OCI-LY7 (cell line): Measurements from ENCODE around the gene SLC22A4. TPM values are rescaled to one million over a fixed set of nuclear protein-coding genes. Genes with fewer than 3 reads are reported as not detected.

ENCODE experiments used
- BruUV-seq: library from RNA; stranded (reverse); fragments of 400-500 nt; replicated peaks from 2 replicates; lab custom pipeline; 2021; lab: Mats Ljungman, UMichigan
- CTCF ChIA-PET: fragments of 300-600 bp; sonication (Branson Sonifier 250); formaldehyde crosslinking; loops from one replicate; lab custom pipeline; 2022; ENCODE audit warnings: antibody characterized with exemption; ENCODE audit not compliant: unreplicated experiment; lab: Charles Lee
- POLR2A ChIA-PET: fragments of 300-600 bp; sonication (Branson Sonifier 250); formaldehyde crosslinking; loops from one replicate; lab custom pipeline; 2022; ENCODE audit warnings: antibody characterized with exemption; lab: Charles Lee
- DNase-seq: peaks from one replicate; pipeline ENCODE4 v3.0.0-alpha.2; 2015; ENCODE audit warnings: low spot score
- H2AFZ ChIP-seq: fragments of 200-600 bp; sonication (generic), shearing (Covaris generic); 2 replicates; pipeline ENCODE4 v1.6.1; 2014; ENCODE audit warnings: mild to moderate bottlenecking, antibody characterized with exemption, low read length, moderate library complexity
- H3K27ac ChIP-seq: fragments of 200-600 bp; sonication (generic); 2 replicates; pipeline ENCODE4 v1.5.1; 2014; ENCODE audit warnings: mixed run types, low read depth, mild to moderate bottlenecking, moderate library complexity, low read length, inconsistent platforms; ENCODE audit not compliant: poor library complexity, severe bottlenecking
- H3K36me3 ChIP-seq: fragments of 200-600 bp; sonication (generic); 2 replicates; pipeline ENCODE4 v1.6.1; 2014; ENCODE audit warnings: mild to moderate bottlenecking, antibody characterized with exemption, low read length, moderate library complexity, mixed read lengths; ENCODE audit not compliant: insufficient read depth
- H3K4me1 ChIP-seq: fragments of 200-600 bp; sonication (generic); 2 replicates; pipeline ENCODE4 v1.5.1; 2014; ENCODE audit warnings: mild to moderate bottlenecking, low read length; ENCODE audit not compliant: insufficient read depth, poor library complexity, severe bottlenecking
- H3K4me2 ChIP-seq: fragments of 200-600 bp; sonication (generic); 2 replicates; pipeline ENCODE4 v1.6.1; 2014; ENCODE audit warnings: mild to moderate bottlenecking, low read length
- H3K4me3 ChIP-seq: fragments of 200-600 bp; sonication (generic); 2 replicates; pipeline ENCODE4 v1.5.1; 2014; ENCODE audit warnings: mild to moderate bottlenecking, low read depth, low read length; ENCODE audit not compliant: poor library complexity, severe bottlenecking
- H3K79me2 ChIP-seq: fragments of 200-600 bp; sonication (generic); 2 replicates; pipeline ENCODE4 v1.6.1; 2016; ENCODE audit warnings: low read depth, mild to moderate bottlenecking, low read length, moderate library complexity, mixed read lengths; ENCODE audit not compliant: insufficient read depth
- H3K9me2 ChIP-seq: fragments of 200-600 bp; sonication (generic); 2 replicates; pipeline ENCODE4 v1.6.1; 2016; ENCODE audit warnings: mild to moderate bottlenecking, low read length, mixed read lengths; ENCODE audit not compliant: insufficient read depth
- H3K9me3 ChIP-seq: fragments of 200-600 bp; sonication (generic); 2 replicates; pipeline ENCODE4 v1.6.1; 2014; ENCODE audit warnings: mild to moderate bottlenecking, mixed run types, low read length, mixed read lengths
- H4K20me1 ChIP-seq: fragments of 200-600 bp; sonication (generic); 2 replicates; pipeline ENCODE4 v1.6.1; 2014; ENCODE audit warnings: mild to moderate bottlenecking, antibody characterized with exemption, low read length, moderate library complexity, mixed read lengths; ENCODE audit not compliant: insufficient read depth
- CTCF ChIP-seq: fragments of 200-600 bp; sonication (generic); conservative IDR thresholded peaks from 2 replicates; pipeline ENCODE4 v1.5.1; 2014; ENCODE audit warnings: mild to moderate bottlenecking, antibody characterized with exemption, low read length, moderate library complexity, mixed read lengths
- EZH2phosphoT487 ChIP-seq: fragments of 200-600 bp; sonication (generic); IDR thresholded peaks from 2 replicates; pipeline ENCODE4 v1.6.1; 2018; ENCODE audit warnings: low read depth, borderline replicate concordance, mild to moderate bottlenecking, mixed run types, antibody characterized with exemption, low read length, moderate library complexity, mixed read lengths
- intact Hi-C: fragments of 100-400 bp; cut with micrococcal nuclease; formaldehyde crosslinking; loops from one replicate; pipeline ENCODE4 v1.10.0; 2022; ENCODE audit not compliant: unreplicated experiment
- total RNA-seq, 2 experiments: library from RNA; depleted of rRNA in 1 of 2; stranded (reverse); fragments of >200 nt in 1 of 2; shearing (Covaris generic) in 1 of 2; gene quantifications; 2 replicates each; pipeline ENCODE4 v1.2.3, GENCODE V29; 2014 to 2022

SLC22A4 gene
- total RNA-seq, 2 experiments from 2014 or later = not detected

GRCh38 chr5:132254321-132254977 is 39.7 kb upstream of the SLC22A4 start:
- BruUV-seq = no TSS peak
- TF ChIP-seq CTCF (no peak), EZH2phosphoT487 (no peak)
- H4K20me1 ChIP-seq = no peaks in the 10 kb centered on the region
- H3K36me3 ChIP-seq = no peaks in the 10 kb centered on the region
- no peaks in the 10 kb centered on the region for H3K79me2 ChIP-seq
- intact Hi-C loops = no loop called here
- H3K4me3 ChIP-seq = no peak overlapping the region
- no peak for DNase-seq
- H3K9me3 ChIP-seq = no peaks in the 10 kb centered on the region
- no peak overlapping the region for H3K4me2 ChIP-seq
- POLR2A ChIA-PET = interaction anchor here (0.7 kb wide), 1 partner anchor 133 kb away, joined by 3 read pairs; no protein-coding TSS in a partner anchor
- H2AFZ ChIP-seq = no peak overlapping the region
- CTCF ChIA-PET = interaction anchor here (0.5 kb wide), 1 partner anchor 19 kb away, joined by 3 read pairs; no protein-coding TSS in a partner anchor
- H3K27ac ChIP-seq = no peak overlapping the region
- no peaks in the 10 kb centered on the region for H3K9me2 ChIP-seq
- H3K4me1 ChIP-seq = no peaks in the 10 kb centered on the region

DNA sequence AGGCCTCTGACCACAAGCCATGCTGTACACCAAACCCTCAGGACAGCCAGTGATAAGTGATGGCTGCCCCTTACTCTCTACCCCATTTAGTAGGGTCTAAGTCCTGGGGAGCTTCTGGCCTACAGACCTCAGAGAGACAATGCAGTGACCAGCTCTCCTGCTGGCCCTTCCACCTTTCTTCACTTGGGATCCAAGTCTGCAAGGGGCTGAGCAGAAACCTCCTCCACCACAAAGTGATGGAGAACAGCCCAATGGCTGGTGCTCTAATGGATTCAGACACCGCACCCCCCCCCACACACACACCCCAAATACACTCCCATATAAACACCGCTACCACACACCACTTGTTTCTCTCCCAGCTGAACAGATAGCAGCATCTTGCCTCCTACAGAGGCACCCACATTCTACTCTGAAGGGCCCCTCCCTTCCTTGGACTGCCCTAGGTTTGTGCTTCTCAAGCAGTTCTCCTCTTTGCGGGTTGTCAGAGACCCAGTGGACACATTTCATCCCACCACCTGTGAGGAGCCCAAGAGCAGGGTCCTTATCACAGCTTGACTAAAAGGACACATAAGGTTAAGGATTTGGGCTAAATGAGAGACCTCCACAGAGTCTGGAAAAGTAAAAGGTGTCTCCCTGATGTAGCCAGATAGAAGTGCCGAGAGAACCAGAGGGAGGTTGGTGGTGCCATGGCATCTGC is 38.0 kb upstream of the SLC22A4 start:
- Histone ChIP-seq H2AFZ (no peak overlapping the region), H3K9me3 (no peaks in the 10 kb centered on the region), H3K36me3 (no peaks in the 10 kb centered on the region), H3K27ac (no peak overlapping the region), H3K79me2 (no peaks in the 10 kb centered on the region), H3K4me1 (no peaks in the 10 kb centered on the region), H3K4me2 (no peak overlapping the region), H3K4me3 (no peak overlapping the region), H3K9me2 (no peaks in the 10 kb centered on the region), H4K20me1 (no peaks in the 10 kb centered on the region)
- POLR2A ChIA-PET = interaction anchor here (0.9 kb wide), 1 partner anchor 10 kb away, joined by 3 read pairs; no protein-coding TSS in a partner anchor
- CTCF ChIA-PET = interaction anchor here (0.5 kb wide), 1 partner anchor 9 kb away, joined by 3 read pairs; no protein-coding TSS in a partner anchor
- TF ChIP-seq EZH2phosphoT487 (no peak), CTCF (no peak)
- intact Hi-C loops = no loop called here
- no TSS peak for BruUV-seq
- DNase-seq = no peak

DNA sequence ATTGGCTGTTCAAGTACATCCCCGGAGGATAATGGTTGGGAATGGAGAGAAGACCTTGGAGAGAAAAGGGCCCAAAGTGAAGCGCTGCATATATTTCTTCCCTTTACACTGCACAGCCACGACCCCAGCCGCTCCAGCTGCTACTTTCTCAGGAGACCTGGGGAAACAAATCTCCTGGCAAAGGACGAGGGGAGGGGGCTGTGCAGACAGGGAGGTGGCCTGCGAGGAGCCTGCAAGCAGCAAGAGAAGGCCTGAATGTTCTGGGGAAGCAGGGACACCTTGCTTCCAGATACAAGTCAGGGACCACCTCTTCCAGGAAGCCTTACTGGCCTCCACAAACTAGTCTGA is 37.4 kb upstream of the SLC22A4 start:
- intact Hi-C loops = no loop called here
- Histone ChIP-seq H3K9me3 (no peaks in the 10 kb centered on the region), H3K27ac (no peak overlapping the region), H2AFZ (no peak overlapping the region), H3K4me2 (no peak overlapping the region), H3K9me2 (no peaks in the 10 kb centered on the region), H3K79me2 (no peaks in the 10 kb centered on the region), H3K4me3 (no peak overlapping the region), H3K36me3 (no peaks in the 10 kb centered on the region), H4K20me1 (no peaks in the 10 kb centered on the region), H3K4me1 (no peaks in the 10 kb centered on the region)
- no TSS peak for BruUV-seq
- CTCF ChIA-PET = no interaction called here
- TF ChIP-seq EZH2phosphoT487 = no peak
- TF ChIP-seq CTCF = no peak
- no peak for DNase-seq
- POLR2A ChIA-PET = no interaction called here
